ENCODE data around the gene TMEM185B.

Gene TMEM185B

DNA sequence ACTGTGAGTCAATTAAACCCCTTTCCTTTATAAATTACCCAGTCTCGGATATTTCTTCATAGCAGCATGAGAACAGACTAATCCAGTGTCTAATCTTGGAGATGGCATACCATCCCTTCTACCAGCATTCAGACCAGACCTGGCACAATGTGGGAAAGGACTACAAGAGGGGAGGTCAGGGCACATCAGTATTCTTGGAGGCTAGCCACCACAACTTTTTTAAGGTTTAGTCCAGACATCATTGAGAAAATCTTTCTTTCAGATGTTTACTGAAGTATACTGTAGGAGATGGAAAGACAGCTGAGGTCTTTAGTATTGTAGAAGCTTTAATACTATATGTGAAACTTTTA, 33.4 kb upstream of the TMEM185B start:
- ChIA-PET POLR2A (no interaction called here), CTCF (interaction anchor here (1.1 to 2.8 kb wide), 4 partner anchors 9 to 57 kb away, joined by 3 to 14 read pairs (median 4); no protein-coding TSS in a partner anchor)
- TF ChIP-seq, protein P1, sequence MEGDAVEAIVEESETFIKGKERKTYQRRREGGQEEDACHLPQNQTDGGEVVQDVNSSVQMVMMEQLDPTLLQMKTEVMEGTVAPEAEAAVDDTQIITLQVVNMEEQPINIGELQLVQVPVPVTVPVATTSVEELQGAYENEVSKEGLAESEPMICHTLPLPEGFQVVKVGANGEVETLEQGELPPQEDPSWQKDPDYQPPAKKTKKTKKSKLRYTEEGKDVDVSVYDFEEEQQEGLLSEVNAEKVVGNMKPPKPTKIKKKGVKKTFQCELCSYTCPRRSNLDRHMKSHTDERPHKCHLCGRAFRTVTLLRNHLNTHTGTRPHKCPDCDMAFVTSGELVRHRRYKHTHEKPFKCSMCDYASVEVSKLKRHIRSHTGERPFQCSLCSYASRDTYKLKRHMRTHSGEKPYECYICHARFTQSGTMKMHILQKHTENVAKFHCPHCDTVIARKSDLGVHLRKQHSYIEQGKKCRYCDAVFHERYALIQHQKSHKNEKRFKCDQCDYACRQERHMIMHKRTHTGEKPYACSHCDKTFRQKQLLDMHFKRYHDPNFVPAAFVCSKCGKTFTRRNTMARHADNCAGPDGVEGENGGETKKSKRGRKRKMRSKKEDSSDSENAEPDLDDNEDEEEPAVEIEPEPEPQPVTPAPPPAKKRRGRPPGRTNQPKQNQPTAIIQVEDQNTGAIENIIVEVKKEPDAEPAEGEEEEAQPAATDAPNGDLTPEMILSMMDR (IDR thresholded peaks at IDR 0.05; ENCODE audit: control extremely low read depth, extremely low read depth, low read depth, missing control alignments), result no peak
- no peak for DNase-seq (ENCODE audit: extremely low spot score)

DNA sequence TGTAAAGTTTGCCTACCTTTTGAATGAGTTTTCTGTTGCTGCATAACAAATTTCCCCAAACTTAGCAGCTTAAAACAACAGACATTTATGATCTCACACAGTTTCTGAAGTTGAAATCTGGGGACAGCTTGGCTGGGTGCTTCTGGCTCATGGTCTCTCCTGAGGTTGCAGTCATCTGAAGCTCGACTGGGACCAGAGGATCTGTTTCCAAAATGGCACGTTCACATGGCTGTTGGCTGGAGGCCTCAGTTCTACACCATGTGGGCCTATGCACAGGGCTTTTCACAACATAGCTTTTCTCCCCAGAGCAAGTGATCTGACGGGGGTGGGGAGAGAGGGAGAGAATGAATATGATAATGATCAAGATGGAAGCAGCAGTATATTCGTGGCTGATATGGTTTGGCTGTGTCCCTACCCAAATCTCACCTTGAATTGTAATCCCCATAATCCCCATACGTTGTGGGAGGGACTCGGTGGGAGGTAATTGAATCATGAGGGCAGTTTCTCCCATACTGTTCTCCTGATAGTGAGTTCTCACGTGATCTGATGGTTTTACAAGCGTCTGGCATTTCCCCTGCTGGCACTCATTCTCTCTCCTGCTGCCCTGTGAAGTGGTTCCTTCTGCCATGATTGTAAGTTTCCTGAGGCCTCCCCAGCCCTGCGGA, 32.9 kb upstream of the TMEM185B start:
- no peak for DNase-seq (ENCODE audit: extremely low spot score)
- ChIA-PET CTCF (interaction anchor here (2.8 to 7.0 kb wide), 2 partner anchors 10 to 57 kb away, joined by 14 to 43 read pairs; no protein-coding TSS in a partner anchor), POLR2A (no interaction called here)
- TF ChIP-seq, protein P1 (IDR thresholded peaks at IDR 0.05; ENCODE audit: control extremely low read depth, extremely low read depth, low read depth, missing control alignments), result no peak

DNA sequence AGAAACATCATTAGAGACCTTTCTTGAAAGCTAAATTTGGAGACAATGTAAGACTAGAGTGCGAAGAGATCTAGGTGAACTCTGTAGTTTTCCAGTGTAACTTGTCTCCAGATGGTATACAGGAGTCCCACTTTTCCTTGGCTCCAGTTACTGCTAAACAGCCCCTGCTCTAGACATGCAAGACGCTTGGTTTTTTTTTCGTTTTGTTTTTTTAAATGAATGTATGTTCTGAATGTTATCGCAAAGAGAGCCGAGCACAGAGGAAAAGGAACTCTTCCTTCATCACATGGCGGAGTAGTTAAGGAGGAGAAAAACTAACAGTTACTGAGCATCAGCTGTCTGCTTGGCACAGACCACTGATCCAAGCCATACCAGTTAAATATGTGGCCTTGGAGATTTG, 31.9 kb upstream of the TMEM185B start:
- ChIA-PET CTCF (interaction anchor here (7.0 kb wide), 1 partner anchor 58 kb away, joined by 43 read pairs; no protein-coding TSS in a partner anchor), POLR2A (no interaction called here)

DNA sequence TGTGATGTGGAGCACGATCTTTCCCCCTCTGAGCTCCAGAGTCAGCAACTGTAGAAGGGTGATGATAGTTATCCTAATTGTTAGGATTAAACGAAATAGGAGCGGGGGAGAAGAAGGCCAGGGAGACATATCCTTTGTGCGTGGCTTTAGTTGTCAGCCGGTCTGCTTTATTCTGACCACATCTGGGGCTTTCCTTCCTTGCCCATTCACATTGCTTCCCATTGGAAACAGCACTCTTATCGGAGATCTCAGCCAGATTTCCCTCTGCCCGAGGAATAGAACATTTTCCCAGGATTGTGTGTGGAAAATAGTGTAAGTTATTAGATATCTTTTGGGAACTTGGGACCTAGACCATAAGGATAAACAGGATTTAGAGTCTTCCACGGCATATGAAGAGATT, 31.0 kb upstream of the TMEM185B start:
- ChIA-PET CTCF (interaction anchor here (1.0 to 7.0 kb wide), 3 partner anchors 12 to 59 kb away, joined by 4 to 43 read pairs (median 4); no protein-coding TSS in a partner anchor), POLR2A (no interaction called here)
- TF ChIP-seq, protein P1 (IDR thresholded peaks at IDR 0.05; ENCODE audit: control extremely low read depth, extremely low read depth, low read depth, missing control alignments), result no peak
- DNase-seq (ENCODE audit: extremely low spot score), result no peak

More for the DNA sequence above, 31.9 kb upstream of the TMEM185B start:
- TF ChIP-seq, protein P1 (IDR thresholded peaks at IDR 0.05; ENCODE audit: control extremely low read depth, extremely low read depth, low read depth, missing control alignments), result no peak
- DNase-seq (ENCODE audit: extremely low spot score), result no peak

DNA sequence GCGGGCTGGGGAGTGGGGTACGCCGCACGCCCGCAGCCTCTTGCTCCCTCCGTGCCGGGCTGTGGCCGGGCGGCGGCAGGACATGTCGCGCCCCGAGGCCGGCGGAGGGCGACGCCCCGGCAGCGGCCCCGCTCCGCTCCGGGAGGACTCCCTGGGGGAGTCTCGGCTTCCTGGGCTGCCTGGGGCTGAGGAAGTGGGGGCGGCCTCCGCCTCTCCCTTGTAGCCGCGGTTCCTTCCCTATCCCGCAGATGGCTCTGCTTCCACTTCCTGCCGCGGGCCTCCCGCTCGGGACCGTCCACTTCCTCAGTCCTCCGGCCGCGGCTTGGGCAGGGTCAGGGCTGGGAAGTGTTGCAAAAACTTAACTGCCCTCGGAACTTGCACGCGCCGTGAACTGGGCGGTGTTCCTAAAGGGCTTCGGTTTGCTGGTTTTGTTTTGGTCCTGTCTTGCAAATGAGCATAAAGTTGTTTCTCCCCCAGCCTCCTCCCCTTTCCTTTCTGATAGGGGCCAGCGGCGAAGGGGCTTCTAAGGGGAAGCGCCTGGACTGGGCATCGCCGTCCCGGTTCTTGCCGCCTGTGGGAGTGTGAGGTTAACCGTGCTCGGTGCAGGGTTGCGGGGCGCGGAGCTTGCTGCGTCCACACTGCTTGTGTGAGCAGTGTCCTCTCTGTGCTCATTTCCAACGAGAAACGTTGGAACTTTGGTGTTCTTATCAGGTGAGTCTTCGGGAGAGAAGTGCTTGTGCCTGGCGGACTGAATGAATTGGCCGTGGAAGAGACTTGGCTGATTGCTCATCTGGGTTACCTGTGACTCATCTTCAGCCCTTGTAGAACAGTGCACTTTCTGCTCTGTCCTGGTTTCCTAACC, 30.1 kb upstream of the TMEM185B start:
- ChIA-PET POLR2A (interaction anchor here (0.9 kb wide), 1 partner anchor 17 kb away, joined by 5 read pairs; no protein-coding TSS in a partner anchor), CTCF (interaction anchor here (0.7 to 7.0 kb wide), 9 partner anchors 10 to 60 kb away, joined by 3 to 43 read pairs (median 5); no protein-coding TSS in a partner anchor)
- DNase-seq (ENCODE audit: extremely low spot score), result peak; percentile 65
- TF ChIP-seq, protein P1 (IDR thresholded peaks at IDR 0.05; ENCODE audit: control extremely low read depth, extremely low read depth, low read depth, missing control alignments), result peak; percentile 33

All from GM10248 (cell line).